Keratinocyte (primary cell): ENCODE measurements around the gene ACADM.

Experiments used
- CTCF ChIP-seq, 3 experiments: IDR thresholded peaks in 1 of 3; conservative IDR thresholded peaks in 1 of 3; optimal IDR thresholded peaks in 1 of 3; 2 replicates in 2 of 3; 3 replicates in 1 of 3; pipeline versions ENCODE3 to v1.5.1; 2011; ENCODE audit warnings: low read length in 3 of 3, mild to moderate bottlenecking in 3 of 3, moderate library complexity in 2 of 3, control low read depth in 1 of 3, inconsistent platforms in 1 of 3; ENCODE audit not compliant: insufficient read depth in 2 of 3; ENCODE audit errors: extremely low read depth in 1 of 3
- EZH2 ChIP-seq: IDR thresholded peaks from one replicate; pipeline ENCODE4 v1.6.1; 2012; ENCODE audit warnings: inconsistent platforms, mild to moderate bottlenecking, low read length, moderate library complexity

- TF ChIP-seq CTCF (optimal IDR thresholded peaks at IDR 0.05 in 1 of 3, IDR thresholded peaks at IDR 0.05 in 1 of 3, conservative IDR thresholded peaks at IDR 0.05 in 1 of 3; ENCODE audit: extremely low read depth in 1 of 3, insufficient read depth in 2 of 3, low read length in 3 of 3) (no peak), EZH2 (no peak)
Measured at GRCh38 chr1:75770761-75771160, 46.3 kb downstream of the ACADM start.
